K562 (cell line): Measurements from ENCODE around the gene CHST1.

Experiments
- ATF2 ChIP-seq: sonication (generic); formaldehyde crosslinking; IDR thresholded peaks from 2 replicates; pipeline ENCODE4 v1.8.1; 2022; ENCODE audit warnings: missing genetic modification reagents
- FOXK1 ChIP-seq: sonication (generic); formaldehyde crosslinking; IDR thresholded peaks from 2 replicates; pipeline ENCODE4 v1.8.0; 2022; ENCODE audit warnings: missing genetic modification reagents, mild to moderate bottlenecking, borderline replicate concordance
- KLF10 ChIP-seq: fragments of 250-450 bp; sonication (Bioruptor Pico); IDR thresholded peaks from 2 replicates; pipeline ENCODE4 v1.6.1; 2021; ENCODE audit warnings: matching md5 sums
- MAX ChIP-seq: sonication (generic); formaldehyde crosslinking; IDR thresholded peaks from 2 replicates; pipeline ENCODE4 v1.9.0; 2022; ENCODE audit warnings: mild to moderate bottlenecking, missing genetic modification reagents
- NBN ChIP-seq: fragments of 450-650 bp; IDR thresholded peaks from 2 replicates; pipeline ENCODE4 v1.6.1; 2016; ENCODE audit warnings: low read depth, mild to moderate bottlenecking
- NFATC3 ChIP-seq: fragments of 450-650 bp; IDR thresholded peaks from 2 replicates; pipeline ENCODE4 v1.6.1; 2017; ENCODE audit warnings: mild to moderate bottlenecking
- NR2C2 ChIP-seq, 2 experiments: fragments of 200-800 bp in 1 of 2; sonication (Bioruptor generic) in 1 of 2; sonication (generic) in 1 of 2; formaldehyde crosslinking in 1 of 2; IDR thresholded peaks; 2 replicates each; pipeline versions ENCODE4 v1.6.1 to v1.8.0; 2016 to 2022; ENCODE audit warnings: mild to moderate bottlenecking in 1 of 2, missing compliant biosample characterization in 1 of 2, missing genetic modification characterization in 1 of 2, missing genetic modification reagents in 1 of 2
- RBFOX2 ChIP-seq: fragments of 200-400 bp; formaldehyde crosslinking; IDR thresholded peaks from 2 replicates; pipeline ENCODE4 v1.6.1; 2017; ENCODE audit warnings: low read depth, mild to moderate bottlenecking, low read length, moderate library complexity
- RNF2 ChIP-seq: sonication (generic); IDR thresholded peaks from 2 replicates; pipeline ENCODE4 v1.6.1; 2016
- TCF7 ChIP-seq: sonication (generic); IDR thresholded peaks from 2 replicates; pipeline ENCODE4 v1.6.1; 2016; ENCODE audit warnings: antibody characterized with exemption, borderline replicate concordance
- TF ChIP-seq, protein P1 (sequence below), 3 experiments: IDR thresholded peaks in 2 of 3; conservative IDR thresholded peaks in 1 of 3; 2 replicates each; pipeline ENCODE4 v1.5.1; 2011 to 2012; ENCODE audit warnings: low read length in 3 of 3, mild to moderate bottlenecking in 3 of 3, control low read depth in 2 of 3, improper control_type of control experiment in 1 of 3, inconsistent platforms in 1 of 3, low read depth in 1 of 3, mixed read lengths in 1 of 3, moderate library complexity in 1 of 3; ENCODE audit not compliant: insufficient read depth in 2 of 3

DNA sequence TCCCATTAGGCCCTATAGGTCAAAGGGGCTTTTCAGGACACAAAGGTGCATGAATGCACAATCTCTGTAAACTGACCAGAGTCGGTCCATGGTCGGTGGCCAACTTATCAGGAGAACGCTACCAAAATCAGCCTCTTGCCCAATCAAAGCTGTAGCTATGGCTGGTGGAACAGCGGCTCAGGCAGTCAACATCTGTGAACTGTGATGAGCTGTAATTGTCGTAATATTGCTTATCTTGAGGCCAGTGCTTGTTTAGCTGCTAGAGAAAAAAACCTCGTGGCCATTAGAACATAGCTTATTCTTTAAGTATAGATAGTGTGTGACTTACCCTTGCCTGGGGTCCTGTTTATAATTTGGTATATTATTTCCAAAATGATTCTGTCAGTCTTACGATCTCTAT is 14.4 kb upstream of the CHST1 start:
- TF ChIP-seq ATF2 (CRISPR knock-in tag) (no peak), FOXK1 (no peak), RNF2 (no peak), NR2C2 (CRISPR knock-in tag; IDR thresholded peaks at IDR 0.05) (no peak), NR2C2 (tag; IDR thresholded peaks at IDR 0.05) (no peak), TCF7 (no peak), KLF10 (no peak), RBFOX2 (no peak), MAX (CRISPR knock-in tag) (no peak), NBN (no peak), NFATC3 (no peak)
- TF ChIP-seq, protein P1, sequence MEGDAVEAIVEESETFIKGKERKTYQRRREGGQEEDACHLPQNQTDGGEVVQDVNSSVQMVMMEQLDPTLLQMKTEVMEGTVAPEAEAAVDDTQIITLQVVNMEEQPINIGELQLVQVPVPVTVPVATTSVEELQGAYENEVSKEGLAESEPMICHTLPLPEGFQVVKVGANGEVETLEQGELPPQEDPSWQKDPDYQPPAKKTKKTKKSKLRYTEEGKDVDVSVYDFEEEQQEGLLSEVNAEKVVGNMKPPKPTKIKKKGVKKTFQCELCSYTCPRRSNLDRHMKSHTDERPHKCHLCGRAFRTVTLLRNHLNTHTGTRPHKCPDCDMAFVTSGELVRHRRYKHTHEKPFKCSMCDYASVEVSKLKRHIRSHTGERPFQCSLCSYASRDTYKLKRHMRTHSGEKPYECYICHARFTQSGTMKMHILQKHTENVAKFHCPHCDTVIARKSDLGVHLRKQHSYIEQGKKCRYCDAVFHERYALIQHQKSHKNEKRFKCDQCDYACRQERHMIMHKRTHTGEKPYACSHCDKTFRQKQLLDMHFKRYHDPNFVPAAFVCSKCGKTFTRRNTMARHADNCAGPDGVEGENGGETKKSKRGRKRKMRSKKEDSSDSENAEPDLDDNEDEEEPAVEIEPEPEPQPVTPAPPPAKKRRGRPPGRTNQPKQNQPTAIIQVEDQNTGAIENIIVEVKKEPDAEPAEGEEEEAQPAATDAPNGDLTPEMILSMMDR (IDR thresholded peaks at IDR 0.05 in 2 of 3, conservative IDR thresholded peaks at IDR 0.05 in 1 of 3; ENCODE audit: insufficient read depth in 2 of 3, low read depth in 1 of 3, low read length in 3 of 3) = no peak
